Measurements from ENCODE around the gene ADCY5. TPM values are rescaled to one million over a fixed set of nuclear protein-coding genes. Genes with fewer than 3 reads are reported as not detected.

Gene ADCY5
- total RNA-seq, 1 experiment from 2014 or later: 0.49 TPM

- ChIA-PET POLR2A (no interaction called here), CTCF (no interaction called here), RAD21 (ENCODE audit: low non-redundant PET in 1 of 2, low total read pairs in 2 of 2, uncharacterized antibody in 2 of 2, unreplicated experiment in 2 of 2) (no interaction called here)
- intact Hi-C loops (cut with micrococcal nuclease): no loop called here
- peaks cover 0 to 6% of the 10 kb centered on the region in 2 experiments; a peak in 2 of 4 replicates for H3K4me1 ChIP-seq (ENCODE audit: control insufficient read depth in 1 of 2, insufficient read depth in 2 of 2, low read length in 2 of 2)
- H4K20me1 ChIP-seq (ENCODE audit: insufficient read depth): no peaks in the 10 kb centered on the region
- H3K9me3 ChIP-seq (ENCODE audit: control insufficient read depth in 1 of 2, insufficient read depth in 1 of 2, low read depth in 1 of 2, low read length in 2 of 2): no peaks in the 10 kb centered on the region
- ATAC-seq: no peak
- no peak for DNase-seq (ENCODE audit: low read depth, low spot score)
- H3K36me3 ChIP-seq (ENCODE audit: control insufficient read depth in 1 of 2, insufficient read depth in 2 of 2, low read length in 2 of 2): no peaks in the 10 kb centered on the region
- peaks cover 6% of the 10 kb centered on the region for H3K27me3 ChIP-seq (ENCODE audit: insufficient read depth, low read length)
- no peak overlapping the region for H3K4me2 ChIP-seq (ENCODE audit: low read length)
- BruUV-seq (replicated peaks): no TSS peak
- H3K27ac ChIP-seq (ENCODE audit: low read depth, low read length): no peak overlapping the region
- TF ChIP-seq REST (IDR thresholded peaks at IDR 0.05; ENCODE audit: low read depth) (no peak), FOSL1 (IDR thresholded peaks at IDR 0.05; ENCODE audit: low read depth) (no peak), ZFX (IDR thresholded peaks at IDR 0.05) (no peak), CEBPB (IDR thresholded peaks at IDR 0.05; ENCODE audit: low read depth) (no peak), POLR2AphosphoS5 (IDR thresholded peaks at IDR 0.05; ENCODE audit: low read depth, low read length) (no peak), JUND (IDR thresholded peaks at IDR 0.05) (no peak), SIN3A (IDR thresholded peaks at IDR 0.05; ENCODE audit: low read depth) (no peak), POLR2A (IDR thresholded peaks at IDR 0.05; ENCODE audit: borderline replicate concordance, extremely low read depth, insufficient read depth, insufficient read length) (no peak), ZBTB33 (IDR thresholded peaks at IDR 0.05; ENCODE audit: extremely low read depth, insufficient replicate concordance, low read length) (no peak), CBX3 (IDR thresholded peaks at IDR 0.05; ENCODE audit: low read depth) (no peak), ZNF274 (IDR thresholded peaks at IDR 0.05; ENCODE audit: low read depth, low read length) (no peak), EZH2 (IDR thresholded peaks at IDR 0.05) (no peak)
- no peak overlapping the region for H2AFZ ChIP-seq (ENCODE audit: low read depth, low read length, poor library complexity, severe bottlenecking)
- H3K4me3 ChIP-seq (replicated peaks in 1 of 2; ENCODE audit: low read depth in 1 of 2, low read length in 2 of 2): no peak overlapping the region
- H3K79me2 ChIP-seq (ENCODE audit: insufficient read depth, low read length): no peaks in the 10 kb centered on the region
- H3K9me2 ChIP-seq (ENCODE audit: insufficient read depth): no peaks in the 10 kb centered on the region
- H3K9ac ChIP-seq (ENCODE audit: low read length): no peak overlapping the region
These were observed 2.7 kb downstream of the ADCY5 start for GRCh38 chr3:123446210-123446609.
